ENCODE results near the gene SIL1.
"Not testable (repeated sequence)": the region's sequence is repeated elsewhere in the genome, so short reads cannot be mapped to it uniquely, and the experiment has no call there.

The SIL1 gene

DNA sequence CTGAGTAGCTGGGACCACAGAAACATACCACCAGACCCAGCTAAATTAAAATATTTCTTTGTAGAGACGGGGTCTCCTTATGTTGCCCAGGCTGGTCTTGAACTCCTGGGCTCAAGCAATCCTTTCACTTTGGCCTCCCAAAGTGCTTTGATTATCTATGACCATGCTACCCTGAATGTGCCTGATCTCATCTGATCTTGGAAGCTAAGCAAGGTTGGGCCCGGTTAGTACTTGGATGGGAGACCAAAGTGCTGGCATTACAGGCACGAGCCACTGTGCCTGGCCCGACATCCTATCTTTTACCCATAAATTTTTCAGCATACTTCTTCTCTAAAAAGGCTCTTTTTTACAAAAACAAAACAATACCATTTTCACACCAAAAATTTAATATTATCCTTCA lies 186.0 kb downstream of the SIL1 start:
- in situ Hi-C loops (cut with HindIII; ENCODE audit: low sequenced_read_pairs) = no loop called here
- H3K4me3 ChIP-seq (ENCODE audit: low read depth, low read length) = no peak overlapping the region
- TF ChIP-seq, protein P1, sequence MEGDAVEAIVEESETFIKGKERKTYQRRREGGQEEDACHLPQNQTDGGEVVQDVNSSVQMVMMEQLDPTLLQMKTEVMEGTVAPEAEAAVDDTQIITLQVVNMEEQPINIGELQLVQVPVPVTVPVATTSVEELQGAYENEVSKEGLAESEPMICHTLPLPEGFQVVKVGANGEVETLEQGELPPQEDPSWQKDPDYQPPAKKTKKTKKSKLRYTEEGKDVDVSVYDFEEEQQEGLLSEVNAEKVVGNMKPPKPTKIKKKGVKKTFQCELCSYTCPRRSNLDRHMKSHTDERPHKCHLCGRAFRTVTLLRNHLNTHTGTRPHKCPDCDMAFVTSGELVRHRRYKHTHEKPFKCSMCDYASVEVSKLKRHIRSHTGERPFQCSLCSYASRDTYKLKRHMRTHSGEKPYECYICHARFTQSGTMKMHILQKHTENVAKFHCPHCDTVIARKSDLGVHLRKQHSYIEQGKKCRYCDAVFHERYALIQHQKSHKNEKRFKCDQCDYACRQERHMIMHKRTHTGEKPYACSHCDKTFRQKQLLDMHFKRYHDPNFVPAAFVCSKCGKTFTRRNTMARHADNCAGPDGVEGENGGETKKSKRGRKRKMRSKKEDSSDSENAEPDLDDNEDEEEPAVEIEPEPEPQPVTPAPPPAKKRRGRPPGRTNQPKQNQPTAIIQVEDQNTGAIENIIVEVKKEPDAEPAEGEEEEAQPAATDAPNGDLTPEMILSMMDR (IDR thresholded peaks at IDR 0.05; ENCODE audit: low read depth, low read length, missing control alignments) = no peak
- no peak for DNase-seq (ENCODE audit: low read depth)

DNA sequence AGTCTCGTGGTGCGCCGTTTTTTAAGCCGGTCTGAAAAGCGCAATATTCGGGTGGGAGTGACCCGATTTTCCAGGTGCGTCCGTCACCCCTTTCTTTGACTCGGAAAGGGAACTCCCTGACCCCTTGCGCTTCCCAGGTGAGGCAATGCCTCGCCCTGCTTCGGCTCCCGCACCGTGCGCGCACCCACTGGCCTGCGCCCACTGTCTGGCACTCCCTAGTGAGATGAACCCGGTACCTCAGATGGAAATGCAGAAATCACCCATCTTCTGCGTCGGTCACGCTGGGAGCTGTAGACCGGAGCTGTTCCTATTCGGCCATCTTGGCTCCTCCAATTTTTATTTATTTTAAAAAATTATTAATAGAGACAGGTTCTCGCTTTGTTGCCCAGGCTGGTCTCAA lies 187.0 kb downstream of the SIL1 start:
- in situ Hi-C loops (cut with HindIII; ENCODE audit: low sequenced_read_pairs); H3K4me3 ChIP-seq (ENCODE audit: low read depth, low read length); DNase-seq (ENCODE audit: low read depth): not testable (repeated sequence)

DNA sequence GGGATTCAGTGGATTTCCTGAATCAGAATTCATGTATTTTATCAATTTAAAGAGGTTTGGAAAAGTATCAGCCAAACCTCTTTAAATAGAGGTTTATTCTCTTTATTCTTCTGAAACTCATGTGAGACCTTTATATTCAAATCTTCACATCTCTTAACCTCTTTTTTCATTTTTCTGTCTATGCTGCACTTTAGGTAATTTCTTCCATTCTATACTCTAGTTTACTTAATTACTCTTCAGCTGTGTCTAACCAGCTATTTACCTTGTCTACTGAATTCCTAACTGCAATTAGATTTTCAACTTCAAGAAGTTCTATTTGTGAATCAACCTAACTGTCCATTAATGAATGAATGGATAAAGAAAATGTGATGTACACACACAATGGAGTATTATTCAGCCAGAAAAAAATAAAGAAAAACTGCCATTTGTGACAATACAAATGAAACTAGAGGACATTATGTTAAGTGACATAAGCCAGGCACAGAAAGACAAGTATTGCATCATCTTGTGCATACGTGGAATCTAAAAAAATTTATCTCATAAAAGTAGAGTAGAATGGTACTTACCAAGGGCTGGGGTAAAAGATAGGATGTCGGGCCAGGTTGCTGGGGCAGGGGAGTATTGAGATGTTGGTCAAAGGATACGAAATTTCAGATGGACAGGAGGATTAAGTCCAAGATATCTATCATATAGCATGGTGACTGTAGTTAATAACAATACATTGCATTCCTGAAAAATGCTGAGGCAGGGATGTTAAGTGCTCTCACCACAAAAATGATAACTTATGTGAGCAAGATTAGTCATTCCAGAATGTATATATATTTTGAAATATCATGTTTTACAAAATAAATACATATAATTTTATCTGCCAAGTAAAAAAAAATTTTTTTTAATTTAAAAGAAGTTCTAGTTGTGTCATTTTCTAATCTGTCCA lies 193.5 kb downstream of the SIL1 start:
- in situ Hi-C loops (cut with HindIII; ENCODE audit: low sequenced_read_pairs) = no loop called here
- TF ChIP-seq, protein P1 (IDR thresholded peaks at IDR 0.05; ENCODE audit: low read depth, low read length, missing control alignments) = no peak
- H3K4me3 ChIP-seq (ENCODE audit: low read depth, low read length) = no peak overlapping the region
- no peak for DNase-seq (ENCODE audit: low read depth)

DNA sequence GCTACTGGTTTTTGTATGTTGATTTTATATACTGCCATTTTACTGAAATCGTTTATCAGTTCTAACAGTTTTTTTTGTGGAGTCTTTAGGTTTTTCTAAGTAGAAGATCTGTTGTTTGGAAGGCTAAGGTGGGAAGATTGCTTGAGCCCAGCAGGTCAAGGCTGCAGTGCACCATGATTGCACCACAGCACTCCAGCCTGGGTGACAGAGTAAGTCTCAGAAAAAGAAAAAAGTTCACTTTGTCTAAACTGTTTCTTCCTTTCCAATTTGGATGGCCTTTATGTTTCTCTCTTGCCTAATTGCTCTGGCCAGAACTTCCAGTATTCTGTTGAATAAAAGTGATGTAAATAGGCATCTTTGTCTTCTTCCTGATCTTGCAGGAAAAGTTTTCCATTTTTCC lies 198.5 kb downstream of the SIL1 start:
- TF ChIP-seq, protein P1 (IDR thresholded peaks at IDR 0.05; ENCODE audit: low read depth, low read length, missing control alignments) = no peak
- H3K4me3 ChIP-seq (ENCODE audit: low read depth, low read length) = no peak overlapping the region
- in situ Hi-C loops (cut with HindIII; ENCODE audit: low sequenced_read_pairs) = no loop called here

DNA sequence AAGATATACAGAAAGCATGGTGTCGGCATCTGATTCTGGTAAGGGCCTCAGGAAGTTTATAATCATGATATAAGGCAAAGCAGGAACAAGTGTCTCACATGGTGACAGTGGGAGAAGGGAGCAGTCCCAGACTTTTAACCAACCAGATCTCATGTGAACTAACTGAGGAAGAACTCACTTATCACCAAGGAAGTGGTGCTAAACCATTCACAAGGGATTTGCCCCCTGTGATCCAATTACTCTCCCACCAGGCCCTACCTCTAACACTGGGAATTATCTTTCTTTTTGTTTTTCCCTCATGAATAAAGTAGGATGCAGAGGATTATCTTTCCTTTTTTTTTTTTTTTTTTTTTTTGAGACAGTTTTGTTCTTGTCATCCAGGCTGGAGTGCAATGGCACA lies 199.6 kb downstream of the SIL1 start:
- no peak for DNase-seq (ENCODE audit: low read depth)
- in situ Hi-C loops (cut with HindIII; ENCODE audit: low sequenced_read_pairs) = no loop called here
- no peak overlapping the region for H3K4me3 ChIP-seq (ENCODE audit: low read depth, low read length)
- TF ChIP-seq, protein P1 (IDR thresholded peaks at IDR 0.05; ENCODE audit: low read depth, low read length, missing control alignments) = no peak

More for the DNA sequence above, 198.5 kb downstream of the SIL1 start:
- no peak for DNase-seq (ENCODE audit: low read depth)

DNA sequence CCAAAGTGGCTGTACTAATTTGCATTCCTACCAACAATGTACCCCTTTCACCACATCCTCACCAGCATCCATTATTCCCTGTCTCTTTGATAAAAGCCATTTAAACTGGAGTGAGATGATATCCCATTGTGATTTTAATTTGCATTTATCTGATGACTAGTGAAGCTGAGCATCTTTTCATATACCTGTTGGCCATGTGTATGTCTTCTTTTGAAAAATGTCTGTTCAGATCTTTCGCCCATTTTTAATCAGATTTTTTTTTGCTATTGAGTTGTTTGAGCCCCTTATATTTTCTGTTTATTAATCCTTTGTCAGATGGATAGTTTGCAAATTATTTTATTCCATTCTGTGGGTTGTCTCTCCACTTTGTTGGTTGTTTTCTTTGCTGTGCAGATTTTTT lies 202.0 kb downstream of the SIL1 start:
- in situ Hi-C loops (cut with HindIII; ENCODE audit: low sequenced_read_pairs) = no loop called here

More for the DNA sequence above, 202.0 kb downstream of the SIL1 start:
- no peak overlapping the region for H3K4me3 ChIP-seq (ENCODE audit: low read depth, low read length)
- no peak for DNase-seq (ENCODE audit: low read depth)
- TF ChIP-seq, protein P1 (IDR thresholded peaks at IDR 0.05; ENCODE audit: low read depth, low read length, missing control alignments) = no peak

Data from astrocyte of the cerebellum (primary cell).